AG09309 (cell line): ENCODE results near the gene MTHFD1L.

Experiments used
- DNase-seq: peaks from one replicate; pipeline ENCODE4 v3.0.0-alpha.2; 2010; ENCODE audit warnings: low read depth
- H3K4me3 ChIP-seq: 2 replicates; pipeline ENCODE4 v1.5.1; 2011; ENCODE audit warnings: mild to moderate bottlenecking, low read depth, low read length, moderate library complexity; ENCODE audit not compliant: control insufficient read depth
- TF ChIP-seq, protein P1 (sequence below): IDR thresholded peaks from 2 replicates; pipeline ENCODE4 v1.5.1; 2011; ENCODE audit warnings: mild to moderate bottlenecking, low read depth, low read length, inconsistent platforms; ENCODE audit not compliant: insufficient read depth, control insufficient read depth; ENCODE audit errors: missing control alignments

MTHFD1L gene

DNA sequence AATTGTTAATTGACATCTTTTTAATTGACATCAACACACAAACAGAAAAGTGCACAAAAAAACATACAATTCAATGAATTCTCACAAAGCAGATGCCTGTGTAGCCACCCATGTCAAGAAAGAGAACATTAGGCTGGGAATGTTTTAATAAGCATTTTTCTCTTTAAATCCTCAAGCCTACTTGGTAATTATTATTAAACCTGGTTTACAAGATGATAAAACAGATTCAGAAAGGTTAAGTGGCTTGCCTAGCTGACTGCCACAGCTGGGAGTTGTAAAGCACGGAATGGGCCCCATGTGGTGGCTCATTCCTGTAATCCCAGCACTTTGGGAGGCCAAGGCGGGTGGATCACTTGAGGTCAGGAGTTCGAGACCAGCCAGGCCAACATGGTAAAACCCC is 284.3 kb downstream of the MTHFD1L start:
- TF ChIP-seq, protein P1, sequence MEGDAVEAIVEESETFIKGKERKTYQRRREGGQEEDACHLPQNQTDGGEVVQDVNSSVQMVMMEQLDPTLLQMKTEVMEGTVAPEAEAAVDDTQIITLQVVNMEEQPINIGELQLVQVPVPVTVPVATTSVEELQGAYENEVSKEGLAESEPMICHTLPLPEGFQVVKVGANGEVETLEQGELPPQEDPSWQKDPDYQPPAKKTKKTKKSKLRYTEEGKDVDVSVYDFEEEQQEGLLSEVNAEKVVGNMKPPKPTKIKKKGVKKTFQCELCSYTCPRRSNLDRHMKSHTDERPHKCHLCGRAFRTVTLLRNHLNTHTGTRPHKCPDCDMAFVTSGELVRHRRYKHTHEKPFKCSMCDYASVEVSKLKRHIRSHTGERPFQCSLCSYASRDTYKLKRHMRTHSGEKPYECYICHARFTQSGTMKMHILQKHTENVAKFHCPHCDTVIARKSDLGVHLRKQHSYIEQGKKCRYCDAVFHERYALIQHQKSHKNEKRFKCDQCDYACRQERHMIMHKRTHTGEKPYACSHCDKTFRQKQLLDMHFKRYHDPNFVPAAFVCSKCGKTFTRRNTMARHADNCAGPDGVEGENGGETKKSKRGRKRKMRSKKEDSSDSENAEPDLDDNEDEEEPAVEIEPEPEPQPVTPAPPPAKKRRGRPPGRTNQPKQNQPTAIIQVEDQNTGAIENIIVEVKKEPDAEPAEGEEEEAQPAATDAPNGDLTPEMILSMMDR = no peak
- no peak for DNase-seq
- H3K4me3 ChIP-seq = no peak overlapping the region
